WTC11 (cell line): ENCODE results near the gene MIPOL1. TPM values are rescaled to one million over a fixed set of nuclear protein-coding genes. Genes with fewer than 3 reads are reported as not detected.

Source experiments
- ATAC-seq: fragments of 200-7000 bp; cut with Tn5 transposase; 2 replicates; pipeline ENCODE4 v1.10.0; 2021; ENCODE audit warnings: mild to moderate bottlenecking, moderate library complexity
- CTCF ChIA-PET: fragments of 300-600 bp; sonication (Branson Sonifier 250); formaldehyde crosslinking; loops from one replicate; lab custom pipeline; 2021; ENCODE audit warnings: antibody characterized with exemption; lab: Charles Lee
- POLR2A ChIA-PET: fragments of 350-600 bp; sonication (Branson Sonifier 250); formaldehyde crosslinking; loops from one replicate; lab custom pipeline; 2021; ENCODE audit warnings: antibody characterized with exemption; lab: Charles Lee
- DNase-seq: peaks from one replicate; pipeline ENCODE4 v3.0.0; 2021; ENCODE audit warnings: low spot score
- H3K27ac Mint-ChIP-seq: 2 replicates; pipeline ENCODE4 v1.8.0; 2021; ENCODE audit warnings: mixed read lengths
- H3K27me3 Mint-ChIP-seq: 2 replicates; pipeline ENCODE4 v1.8.0; 2021; ENCODE audit warnings: low read depth, mild to moderate bottlenecking, moderate library complexity, mixed read lengths
- H3K36me3 Mint-ChIP-seq: 2 replicates; pipeline ENCODE4 v1.8.0; 2021; ENCODE audit warnings: mixed read lengths
- H3K4me1 Mint-ChIP-seq: 2 replicates; pipeline ENCODE4 v1.8.0; 2022; ENCODE audit warnings: mixed read lengths
- H3K4me3 Mint-ChIP-seq: 2 replicates; pipeline ENCODE4 v1.8.0; 2021; ENCODE audit warnings: mild to moderate bottlenecking, moderate library complexity, mixed read lengths
- H3K9me3 Mint-ChIP-seq: 2 replicates; pipeline ENCODE4 v1.8.0; 2021; ENCODE audit warnings: mixed read lengths
- ATF2 ChIP-seq: sonication (generic); formaldehyde crosslinking; IDR thresholded peaks from 2 replicates; pipeline ENCODE4 v1.8.1; 2022; ENCODE audit warnings: low read depth, missing genetic modification reagents, borderline replicate concordance
- ATF6 ChIP-seq: sonication (generic); formaldehyde crosslinking; IDR thresholded peaks from 2 replicates; pipeline ENCODE4 v1.8.1; 2023; ENCODE audit warnings: mild to moderate bottlenecking, missing genetic modification reagents
- CBFB ChIP-seq: sonication (generic); formaldehyde crosslinking; IDR thresholded peaks from 2 replicates; pipeline ENCODE4 v1.8.1; 2022; ENCODE audit warnings: mild to moderate bottlenecking, low read depth, missing genetic modification reagents
- E2F4 ChIP-seq: sonication (generic); formaldehyde crosslinking; IDR thresholded peaks from 2 replicates; pipeline ENCODE4 v1.8.1; 2022; ENCODE audit warnings: low read depth, mild to moderate bottlenecking, moderate library complexity, missing genetic modification reagents, borderline replicate concordance
- FOXP1 ChIP-seq: sonication (generic); formaldehyde crosslinking; IDR thresholded peaks from 2 replicates; pipeline ENCODE4 v1.8.0; 2022; ENCODE audit warnings: missing genetic modification reagents, mild to moderate bottlenecking, moderate library complexity, borderline replicate concordance
- GTF2I ChIP-seq: fragments of 250-450 bp; sonication (Bioruptor Pico); conservative IDR thresholded peaks from 2 replicates; pipeline ENCODE4 v1.4.0; 2021; ENCODE audit warnings: mild to moderate bottlenecking
- HMGXB4 ChIP-seq: sonication (generic); formaldehyde crosslinking; IDR thresholded peaks from 2 replicates; pipeline ENCODE4 v1.8.1; 2023; ENCODE audit warnings: mild to moderate bottlenecking, moderate library complexity, missing genetic modification reagents
- NFYB ChIP-seq: sonication (generic); formaldehyde crosslinking; conservative IDR thresholded peaks from 2 replicates; pipeline ENCODE4 v1.8.0; 2022; ENCODE audit warnings: low read depth, missing genetic modification reagents
- TEAD4 ChIP-seq: sonication (generic); formaldehyde crosslinking; IDR thresholded peaks from 2 replicates; pipeline ENCODE4 v1.8.0; 2022; ENCODE audit warnings: mild to moderate bottlenecking, missing genetic modification reagents
- TP53 ChIP-seq: sonication (generic); formaldehyde crosslinking; IDR thresholded peaks from 2 replicates; pipeline ENCODE4 v1.8.1; 2023; ENCODE audit warnings: mild to moderate bottlenecking, missing genetic modification reagents
- ZBTB43 ChIP-seq: sonication (generic); formaldehyde crosslinking; IDR thresholded peaks from 2 replicates; pipeline ENCODE4 v1.8.1; 2023; ENCODE audit warnings: mild to moderate bottlenecking, missing genetic modification reagents
- ZNF121 ChIP-seq: sonication (generic); formaldehyde crosslinking; IDR thresholded peaks from 2 replicates; pipeline ENCODE4 v1.8.0; 2023; ENCODE audit warnings: missing genetic modification reagents
- ZNF416 ChIP-seq: fragments of 250-450 bp; sonication (Bioruptor Pico); IDR thresholded peaks from 2 replicates; pipeline ENCODE4 v1.9.0; 2021; ENCODE audit warnings: mild to moderate bottlenecking, inconsistent platforms
- ZNF423 ChIP-seq: fragments of 250-450 bp; sonication (Bioruptor Pico); IDR thresholded peaks from 2 replicates; pipeline ENCODE4 v2.1.2; 2022; ENCODE audit warnings: mild to moderate bottlenecking, moderate library complexity
- ZNF425 ChIP-seq: fragments of 250-450 bp; sonication (Bioruptor Pico); conservative IDR thresholded peaks from 2 replicates; pipeline ENCODE4 v1.9.0; 2021; ENCODE audit warnings: mild to moderate bottlenecking
- ZNF671 ChIP-seq: fragments of 250-450 bp; sonication (Bioruptor Pico); IDR thresholded peaks from 2 replicates; pipeline ENCODE4 v1.8.0; 2021; ENCODE audit warnings: mild to moderate bottlenecking
- total RNA-seq: library from RNA; stranded (reverse); gene quantifications from 3 replicates; pipeline ENCODE4 v1.2.3, GENCODE V29; 2021

Gene MIPOL1
- total RNA-seq, 1 experiment from 2014 or later, result 13.1 TPM

GRCh38 chr14:37403626-37404025, 205.9 kb downstream of the MIPOL1 start (continued):
- no peak for TF ChIP-seq E2F4 (CRISPR knock-in tag)
- no peak for TF ChIP-seq ATF2 (CRISPR knock-in tag)
- no peak for TF ChIP-seq ATF6 (CRISPR knock-in tag)
- TF ChIP-seq, all 79 proteins: peak for 0

GRCh38 chr14:37406095-37406494, 208.4 kb downstream of the MIPOL1 start:
- TF ChIP-seq TEAD4 (CRISPR knock-in tag) (no peak), ZNF425 (no peak)
- no peaks in the 10 kb centered on the region for H3K27me3 Mint-ChIP-seq
- ChIA-PET CTCF (no interaction called here), POLR2A (no interaction called here)
- DNase-seq, result no peak
- H3K9me3 Mint-ChIP-seq, result no peaks in the 10 kb centered on the region
- H3K36me3 Mint-ChIP-seq, result no peaks in the 10 kb centered on the region
- no peak overlapping the region for H3K4me3 Mint-ChIP-seq
- no peak overlapping the region for H3K27ac Mint-ChIP-seq
- ATAC-seq, result no peak
- peaks cover 3% of the 10 kb centered on the region for H3K4me1 Mint-ChIP-seq

GRCh38 chr14:37411079-37411735, 213.5 kb downstream of the MIPOL1 start:
- TF ChIP-seq GTF2I, result no peak
- no peak for TF ChIP-seq ZNF121
- no peak for TF ChIP-seq HMGXB4 (CRISPR knock-in tag)
- TF ChIP-seq ATF2 (CRISPR knock-in tag), result no peak
- no peak for TF ChIP-seq TEAD4 (CRISPR knock-in tag)
- TF ChIP-seq FOXP1 (CRISPR knock-in tag), result no peak
- no peak for TF ChIP-seq NFYB
- no peak for TF ChIP-seq ZNF416 (CRISPR knock-in tag)
- TF ChIP-seq ZNF423 (CRISPR knock-in tag), result no peak
- no peak for TF ChIP-seq ZBTB43 (CRISPR knock-in tag)
- no peak for TF ChIP-seq ZNF671
- no peak for TF ChIP-seq CBFB
- no peak for TF ChIP-seq TP53
- Mint-ChIP-seq H3K9me3 (no peaks in the 10 kb centered on the region), H3K4me1 (no peaks in the 10 kb centered on the region), H3K27me3 (no peaks in the 10 kb centered on the region), H3K27ac (no peak overlapping the region), H3K4me3 (no peak overlapping the region), H3K36me3 (no peaks in the 10 kb centered on the region)
- no peak for ATAC-seq
- ChIA-PET POLR2A (no interaction called here), CTCF (no interaction called here)
- no peak for DNase-seq
